ES-I3 (cell line): ENCODE data around the gene MYOCD.
A peak's percentile ranks its signal among the peaks of the same experiment; 100 is the strongest.

Experiments used
- H3K36me3 ChIP-seq: 2 replicates; pipeline ENCODE4 v1.6.1; 2013; ENCODE audit warnings: mild to moderate bottlenecking, low read length, control low read depth, moderate library complexity; ENCODE audit not compliant: insufficient read depth
- H3K4me1 ChIP-seq: 2 replicates; pipeline ENCODE4 v1.6.1; 2013; ENCODE audit warnings: mild to moderate bottlenecking, control low read depth, low read length; ENCODE audit not compliant: insufficient read depth
- H3K9ac ChIP-seq: 2 replicates; pipeline ENCODE4 v1.6.1; 2013; ENCODE audit warnings: low read depth, mild to moderate bottlenecking, low read length, moderate library complexity
- H3K9me3 ChIP-seq: 2 replicates; pipeline ENCODE4 v1.6.1; 2013; ENCODE audit warnings: mild to moderate bottlenecking, low read length, moderate library complexity; ENCODE audit not compliant: control insufficient read depth, insufficient read depth

The MYOCD gene

DNA sequence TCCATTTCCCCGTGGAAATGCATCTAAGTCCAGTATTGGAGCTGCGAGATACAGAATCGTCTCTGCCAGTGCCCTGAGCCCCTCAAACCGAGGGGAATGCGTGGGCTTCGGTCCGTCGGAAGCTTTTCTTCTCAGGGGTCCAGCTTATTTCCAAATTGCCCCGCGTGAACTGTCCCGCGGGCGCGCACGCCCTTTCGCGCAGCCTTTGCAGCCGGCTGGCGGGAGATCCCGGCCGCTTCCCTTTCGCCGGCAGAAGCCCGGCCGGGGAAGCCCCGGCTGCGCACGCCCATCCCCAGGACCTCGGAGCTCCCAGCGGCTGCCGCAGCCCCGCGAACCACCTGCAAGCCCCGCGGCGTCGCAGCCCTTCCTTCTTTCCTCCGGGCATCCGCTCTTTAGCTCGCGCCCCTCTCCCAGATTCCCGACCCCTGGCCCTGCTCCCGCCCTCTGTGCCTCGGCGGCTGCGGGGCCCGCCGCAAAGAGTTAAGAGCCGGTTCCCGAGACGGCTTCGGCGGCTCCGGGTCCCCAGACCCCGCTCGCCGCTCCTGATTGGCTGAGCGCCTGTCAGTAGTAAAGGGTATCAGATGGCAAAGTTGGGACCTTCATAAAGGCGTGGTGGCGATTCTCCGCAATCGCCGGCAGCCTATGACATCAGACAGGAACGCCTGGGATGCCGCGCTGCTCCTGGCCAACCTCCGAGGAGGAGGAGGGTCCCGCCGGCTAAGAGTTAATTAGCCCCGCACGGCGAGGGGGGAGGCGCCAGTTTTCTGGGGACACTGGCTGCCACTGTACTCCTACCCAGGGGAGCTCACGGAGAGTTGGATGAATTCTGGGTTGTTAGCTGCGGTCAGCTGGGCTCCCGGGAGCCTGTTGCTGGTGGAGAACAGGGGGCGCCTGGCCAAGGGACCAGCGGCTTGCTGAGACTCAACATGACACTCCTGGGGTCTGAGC lies at the start of gene MYOCD:
Gene MYOCD, plus strand, starts transcription at position 628 of the 948 bp plus-strand sequence. Its CDS starts 299 bp downstream, at position 927.
- Histone ChIP-seq H3K36me3 (no peaks in the 10 kb centered on the region), H3K9me3 (no peaks in the 10 kb centered on the region), H3K9ac (peak within 1 kb of the TSS; percentile 81), H3K4me1 (no peaks in the 10 kb centered on the region; the same call in 1 of the 2 replicates)

GRCh38 chr17:12616161-12616560 lies 49.5 kb upstream of the MYOCD start:
- Histone ChIP-seq H3K4me1 (peaks cover 9% of the 10 kb centered on the region; the same call in 1 of the 2 replicates), H3K36me3 (no peaks in the 10 kb centered on the region), H3K9me3 (no peaks in the 10 kb centered on the region), H3K9ac (no peak overlapping the region)

DNA sequence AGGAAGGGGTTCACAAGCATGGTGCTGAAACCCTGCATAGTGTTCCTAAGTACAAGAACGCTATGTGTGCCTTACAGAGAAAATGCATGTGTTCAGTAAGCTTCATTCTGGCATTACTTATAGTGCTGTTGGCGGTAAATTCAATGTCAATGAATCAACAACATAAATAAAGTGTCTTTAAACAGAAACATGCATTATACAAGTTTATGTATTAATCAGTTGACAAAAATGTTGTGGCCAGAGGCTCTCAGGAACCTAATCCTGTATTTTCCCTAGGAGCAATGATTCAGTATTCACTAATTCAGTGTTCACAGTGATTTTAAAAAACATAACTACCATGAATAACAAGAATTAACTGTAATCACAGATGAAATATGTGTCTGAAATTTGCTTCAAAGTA lies 47.1 kb upstream of the MYOCD start:
- Histone ChIP-seq H3K4me1 (peaks cover 21% of the 10 kb centered on the region), H3K9ac (no peak overlapping the region), H3K9me3 (no peaks in the 10 kb centered on the region), H3K36me3 (no peaks in the 10 kb centered on the region)

DNA sequence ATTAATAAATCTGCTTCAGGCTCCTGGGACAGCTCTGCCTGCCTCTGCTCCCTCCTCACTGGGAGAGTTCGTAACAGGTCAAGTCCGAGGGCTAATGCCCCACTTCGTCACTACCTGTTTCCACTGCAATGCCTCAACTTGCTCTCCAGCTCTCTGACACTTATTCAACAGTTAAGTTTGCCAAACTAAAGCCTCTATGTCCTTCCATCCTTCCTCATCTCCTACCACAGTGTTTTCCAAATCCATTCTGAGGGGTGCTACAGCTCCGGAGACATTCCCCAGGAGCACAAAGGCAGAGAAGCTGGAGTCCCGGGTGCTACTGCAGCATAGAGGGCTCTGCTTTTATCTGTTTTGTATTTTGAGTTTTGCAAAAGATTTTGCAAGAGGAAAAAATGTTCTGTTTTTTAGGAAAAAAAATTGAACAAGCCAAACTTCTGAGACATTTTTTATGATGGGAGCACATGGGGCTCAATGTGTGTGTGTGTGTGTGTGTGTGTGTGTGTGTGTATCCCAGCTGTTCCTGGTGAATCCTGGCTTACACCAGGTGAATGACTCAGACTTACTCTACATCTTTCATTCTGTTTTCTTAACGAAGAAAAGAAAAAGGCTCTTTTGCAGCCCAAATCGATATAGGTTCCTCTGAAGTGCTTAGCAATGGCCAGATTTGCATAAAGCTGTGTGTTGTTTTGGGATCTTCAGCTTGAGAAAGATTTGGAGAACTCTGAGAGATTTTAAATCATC lies 46.1 kb upstream of the MYOCD start:
- peak overlapping the region; percentile 22; the same call in 1 of the 2 replicates for H3K9ac ChIP-seq
- H3K9me3 ChIP-seq, result no peaks in the 10 kb centered on the region
- peaks cover 31% of the 10 kb centered on the region for H3K4me1 ChIP-seq
- H3K36me3 ChIP-seq, result no peaks in the 10 kb centered on the region

GRCh38 chr17:12620200-12620720 lies 45.4 kb upstream of the MYOCD start:
- H3K4me1 ChIP-seq, result peaks cover 34% of the 10 kb centered on the region
- H3K9ac ChIP-seq, result peak overlapping the region; percentile 22; the same call in 1 of the 2 replicates
- no peaks in the 10 kb centered on the region for H3K9me3 ChIP-seq
- H3K36me3 ChIP-seq, result no peaks in the 10 kb centered on the region

- peaks cover 37% of the 10 kb centered on the region for H3K4me1 ChIP-seq
- H3K36me3 ChIP-seq, result no peaks in the 10 kb centered on the region
- H3K9ac ChIP-seq, result no peak overlapping the region
- H3K9me3 ChIP-seq, result no peaks in the 10 kb centered on the region
Measured at GRCh38 chr17:12622726-12623125, 43.0 kb upstream of the MYOCD start.

GRCh38 chr17:12623220-12623848 lies 42.4 kb upstream of the MYOCD start:
- no peaks in the 10 kb centered on the region for H3K9me3 ChIP-seq
- no peak overlapping the region for H3K9ac ChIP-seq
- peaks cover 37% of the 10 kb centered on the region for H3K4me1 ChIP-seq
- no peaks in the 10 kb centered on the region for H3K36me3 ChIP-seq

DNA sequence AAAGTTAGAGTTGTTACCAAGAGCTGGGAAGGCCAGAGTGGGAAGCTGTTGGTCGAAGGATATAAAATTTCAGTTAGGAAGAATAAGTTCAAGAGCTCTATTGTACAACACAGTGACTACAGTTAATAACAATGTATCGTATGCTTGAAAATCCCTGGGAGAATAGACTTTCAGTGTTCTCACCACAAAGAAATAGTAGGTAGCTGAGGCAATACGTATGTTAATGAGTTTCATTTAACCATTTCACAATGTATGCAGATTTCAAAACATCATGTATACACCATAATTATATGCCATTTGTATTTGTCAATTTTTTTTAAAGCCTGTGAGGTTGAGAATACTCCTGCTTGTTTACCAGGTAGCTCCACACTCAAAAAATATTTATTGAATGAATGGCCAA lies 41.5 kb upstream of the MYOCD start:
- peaks cover 37% of the 10 kb centered on the region for H3K4me1 ChIP-seq
- no peak overlapping the region for H3K9ac ChIP-seq
- no peaks in the 10 kb centered on the region for H3K9me3 ChIP-seq
- H3K36me3 ChIP-seq, result no peaks in the 10 kb centered on the region

DNA sequence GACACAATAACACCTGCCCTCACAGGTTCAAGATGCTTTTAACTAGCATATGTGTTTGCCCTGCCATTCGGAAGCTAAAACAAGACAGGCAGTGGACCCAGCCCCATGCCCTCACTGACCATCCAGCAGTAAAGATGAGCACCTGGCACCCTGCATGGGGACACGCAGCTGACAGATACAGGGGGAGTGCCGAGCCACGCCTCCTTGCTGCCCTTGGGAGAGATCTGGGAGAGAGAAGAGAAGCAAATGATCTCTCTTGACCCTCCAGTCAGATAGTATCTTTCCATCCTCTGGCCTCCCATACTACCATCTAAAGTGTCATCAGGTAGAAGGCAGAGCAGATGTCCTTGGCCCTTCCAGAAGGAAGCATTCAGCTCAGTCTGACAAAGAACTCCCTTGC lies 40.6 kb upstream of the MYOCD start:
- H3K9ac ChIP-seq, result no peak overlapping the region
- H3K36me3 ChIP-seq, result no peaks in the 10 kb centered on the region
- H3K9me3 ChIP-seq, result no peaks in the 10 kb centered on the region
- peaks cover 37% of the 10 kb centered on the region for H3K4me1 ChIP-seq

- H3K4me1 ChIP-seq, result peaks cover 38% of the 10 kb centered on the region
- no peaks in the 10 kb centered on the region for H3K9me3 ChIP-seq
- no peaks in the 10 kb centered on the region for H3K36me3 ChIP-seq
- no peak overlapping the region for H3K9ac ChIP-seq
Measured at GRCh38 chr17:12627177-12627629, 38.5 kb upstream of the MYOCD start.

DNA sequence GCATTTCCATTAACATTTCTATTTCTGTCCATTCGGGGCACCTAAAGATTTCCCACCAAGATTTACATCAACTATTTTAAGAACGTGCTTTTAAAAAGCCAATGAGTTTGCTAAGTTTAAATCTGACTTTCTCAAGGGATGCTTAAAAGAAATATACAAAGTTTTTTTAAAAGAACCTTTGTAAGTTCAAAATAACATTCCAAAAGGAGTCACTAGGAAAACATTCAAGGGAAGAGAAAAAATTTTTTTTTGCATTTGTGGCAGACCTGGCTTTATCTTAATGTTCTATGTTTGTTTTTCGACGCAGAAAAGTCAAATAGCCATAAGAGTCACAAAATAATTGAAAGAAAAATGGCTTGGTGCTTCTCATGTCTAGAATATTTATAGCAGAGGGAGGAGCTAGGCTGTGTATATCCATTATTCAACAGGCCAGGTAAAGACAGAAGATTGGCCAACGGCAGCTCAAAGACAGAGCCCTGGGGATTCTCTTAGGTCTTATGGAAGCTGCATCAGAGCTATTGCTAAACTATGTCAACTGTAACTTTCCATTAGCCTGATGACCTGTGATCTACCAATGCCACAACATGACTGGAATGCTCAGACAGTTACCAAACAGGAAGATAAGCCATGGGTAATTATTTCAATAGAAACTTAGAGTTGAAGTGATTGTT lies 37.8 kb upstream of the MYOCD start:
- no peaks in the 10 kb centered on the region for H3K36me3 ChIP-seq
- peaks cover 33% of the 10 kb centered on the region for H3K4me1 ChIP-seq
- no peak overlapping the region for H3K9ac ChIP-seq
- H3K9me3 ChIP-seq, result no peaks in the 10 kb centered on the region

DNA sequence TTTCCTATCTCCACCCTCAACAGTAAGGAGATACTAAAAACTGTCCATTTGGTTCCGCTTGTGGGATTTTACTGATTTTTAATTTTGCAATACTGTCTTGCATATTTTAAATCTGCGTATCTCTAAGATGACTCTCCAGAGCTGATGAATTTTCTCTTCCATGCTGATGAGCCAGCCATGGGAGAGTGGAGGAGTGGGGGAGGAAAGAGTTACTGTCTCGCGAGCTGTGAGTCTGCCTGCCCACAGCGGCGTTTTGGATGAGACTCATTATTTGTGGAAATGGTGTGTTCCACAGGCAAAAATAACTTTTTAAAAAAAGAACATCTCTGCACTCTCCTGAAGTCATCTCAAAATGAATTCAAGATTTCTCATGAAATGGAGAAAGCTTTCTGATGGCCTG lies 34.6 kb upstream of the MYOCD start:
- no peaks in the 10 kb centered on the region for H3K36me3 ChIP-seq
- H3K9me3 ChIP-seq, result no peaks in the 10 kb centered on the region
- no peak overlapping the region for H3K9ac ChIP-seq
- peaks cover 23% of the 10 kb centered on the region for H3K4me1 ChIP-seq

DNA sequence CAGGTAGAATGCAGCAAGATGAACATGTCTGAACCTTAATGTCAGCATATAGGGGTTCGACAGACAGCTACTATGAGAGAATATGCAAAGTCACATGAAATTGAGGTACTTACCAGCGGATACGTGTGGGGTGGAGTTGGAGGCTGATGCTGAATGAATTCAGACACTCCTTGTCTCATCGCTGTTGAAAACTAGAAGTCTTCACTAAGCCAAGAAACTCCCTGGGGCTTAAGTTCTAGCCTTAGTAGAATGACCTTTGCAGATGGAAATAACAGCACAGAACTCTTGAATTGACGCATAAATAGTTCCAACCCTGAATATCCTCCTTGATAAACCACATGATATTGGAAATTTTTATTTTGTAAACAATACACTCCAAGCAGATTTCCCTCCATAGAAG lies 32.9 kb upstream of the MYOCD start:
- H3K36me3 ChIP-seq, result no peaks in the 10 kb centered on the region
- H3K9ac ChIP-seq, result no peak overlapping the region
- peaks cover 27% of the 10 kb centered on the region for H3K4me1 ChIP-seq
- no peaks in the 10 kb centered on the region for H3K9me3 ChIP-seq
